HCT116 (cell line): ENCODE results near the gene BRD9.

Experiments
- ATF3 ChIP-seq: IDR thresholded peaks from 2 replicates; pipeline ENCODE4 v1.6.1; 2012
- CTCF ChIP-seq, 3 experiments: fragments of 200-600 bp in 1 of 3; sonication (generic) in 1 of 3; IDR thresholded peaks in 2 of 3; conservative IDR thresholded peaks in 1 of 3; 2 replicates each; pipeline ENCODE4 v1.5.1; 2012 to 2017; ENCODE audit warnings: low read depth in 2 of 3, low read length in 2 of 3, antibody characterized with exemption in 1 of 3, borderline replicate concordance in 1 of 3, control low read depth in 1 of 3, mild to moderate bottlenecking in 1 of 3, mixed read lengths in 1 of 3, mixed run types in 1 of 3, moderate library complexity in 1 of 3; ENCODE audit not compliant: insufficient read depth in 1 of 3
- EGR1 ChIP-seq: IDR thresholded peaks from 2 replicates; pipeline ENCODE4 v1.6.1; 2012; ENCODE audit warnings: low read depth
- EZH2 ChIP-seq: fragments of 200-600 bp; sonication (generic); IDR thresholded peaks from 2 replicates; pipeline ENCODE4 v1.6.1; 2017; ENCODE audit warnings: antibody characterized with exemption, mixed run types
- FOSL1 ChIP-seq: IDR thresholded peaks from 2 replicates; pipeline ENCODE4 v1.6.1; 2012; ENCODE audit warnings: low read depth
- POLR2A ChIP-seq: IDR thresholded peaks from 2 replicates; pipeline ENCODE4 v1.7.0; 2011; ENCODE audit warnings: borderline replicate concordance; ENCODE audit not compliant: insufficient read depth, insufficient read length; ENCODE audit errors: extremely low read depth
- POLR2AphosphoS5 ChIP-seq: IDR thresholded peaks from 2 replicates; pipeline ENCODE4 v1.6.1; 2011; ENCODE audit warnings: mild to moderate bottlenecking, low read depth, low read length, moderate library complexity
- SIN3A ChIP-seq: IDR thresholded peaks from 2 replicates; pipeline ENCODE4 v1.6.1; 2012; ENCODE audit warnings: low read depth
- SP1 ChIP-seq: IDR thresholded peaks from 2 replicates; pipeline ENCODE4 v1.6.1; 2012; ENCODE audit warnings: low read depth

- no peak for TF ChIP-seq POLR2AphosphoS5
- TF ChIP-seq EGR1 = no peak
- no peak for TF ChIP-seq CTCF (IDR thresholded peaks at IDR 0.05 in 2 of 3, conservative IDR thresholded peaks at IDR 0.05 in 1 of 3; ENCODE audit: borderline replicate concordance in 1 of 3, insufficient read depth in 1 of 3, low read depth in 2 of 3, low read length in 2 of 3)
- TF ChIP-seq SP1 = no peak
- no peak for TF ChIP-seq EZH2
- no peak for TF ChIP-seq POLR2A
- no peak for TF ChIP-seq ATF3
- no peak for TF ChIP-seq SIN3A
- TF ChIP-seq FOSL1 = no peak
These were observed 5.8 kb downstream of the BRD9 start for GRCh38 chr5:886716-887325.
